Esophagus squamous epithelium (tissue), 4 donors: ENCODE data around the gene TIMM44.

Experiments
- CTCF ChIP-seq, 6 experiments: fragments of 450-650 bp in 4 of 6; fragments of 200-600 bp in 2 of 6; sonication (generic) in 2 of 6; IDR thresholded peaks; one replicate each; pipeline ENCODE4 v1.5.1; 2016 to 2019; ENCODE audit warnings: antibody characterized with exemption in 6 of 6, mild to moderate bottlenecking in 4 of 6, moderate library complexity in 4 of 6
- POLR2A ChIP-seq, 4 donors: fragments of 450-650 bp; IDR thresholded peaks; one replicate each; pipeline ENCODE4 v1.6.1; 2017; ENCODE audit warnings: antibody characterized with exemption in 4 of 4, mild to moderate bottlenecking in 4 of 4, moderate library complexity in 3 of 4

GRCh38 chr19:7970716-7971448 lies 27.4 kb upstream of the TIMM44 start:
- peak in 5 of 6 experiments; percentile 49 to 71 (median 57) for TF ChIP-seq CTCF (IDR thresholded peaks at IDR 0.05)
- no peak for TF ChIP-seq POLR2A (IDR thresholded peaks at IDR 0.05)
